Gastrocnemius medialis (tissue), 4 donors: Measurements from ENCODE around the gene TSPAN14.

Experiments used
- CTCF ChIP-seq, 5 experiments: fragments of 450-650 bp in 3 of 5; fragments of 200-600 bp in 2 of 5; sonication (generic) in 2 of 5; IDR thresholded peaks in 4 of 5; conservative IDR thresholded peaks in 1 of 5; 1 replicate in 4 of 5; 2 replicates in 1 of 5; pipeline ENCODE4 v1.5.1; 2016 to 2019; ENCODE audit warnings: antibody characterized with exemption in 5 of 5, mild to moderate bottlenecking in 3 of 5, moderate library complexity in 3 of 5
- POLR2A ChIP-seq, 2 donors: fragments of 450-650 bp; IDR thresholded peaks; one replicate each; pipeline ENCODE4 v1.6.1; 2017; ENCODE audit warnings: antibody characterized with exemption in 2 of 2, mild to moderate bottlenecking in 2 of 2, moderate library complexity in 2 of 2

GRCh38 chr10:80582286-80582960 lies 128.3 kb downstream of the TSPAN14 start:
- TF ChIP-seq CTCF (IDR thresholded peaks at IDR 0.05 in 4 of 5, conservative IDR thresholded peaks at IDR 0.05 in 1 of 5) (no peak), POLR2A (IDR thresholded peaks at IDR 0.05) (no peak)
